ENCODE data around the gene YARS2.
A peak's percentile ranks its signal among the peaks of the same experiment; 100 is the strongest.
"Not testable (repeated sequence)": the region's sequence is repeated elsewhere in the genome, so short reads cannot be mapped to it uniquely, and the experiment has no call there.

The YARS2 gene

DNA sequence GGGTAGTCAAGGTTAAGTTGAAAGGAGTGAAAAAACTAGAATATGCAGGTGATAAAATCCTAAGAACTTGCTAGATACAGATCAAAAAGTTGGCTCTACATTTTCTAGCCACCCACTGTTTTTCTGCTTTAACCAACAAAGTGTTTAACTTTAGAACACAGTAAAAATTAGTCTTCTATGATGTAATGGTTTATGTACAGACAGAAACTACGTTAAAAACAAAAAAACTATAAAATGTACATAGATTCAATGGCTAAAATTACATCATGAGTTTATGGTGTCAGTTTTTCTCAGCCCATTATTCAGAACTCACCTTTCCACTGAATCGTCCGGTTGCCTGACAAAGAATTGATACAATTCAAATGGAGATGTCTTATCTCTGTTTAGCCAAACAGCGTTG, 2.1 kb downstream of the YARS2 start:
- DNase-seq = no peak

GRCh38 chr12:32743264-32743663, 12.4 kb downstream of the YARS2 start:
- DNase-seq = no peak

GRCh38 chr12:32742133-32742532, 13.6 kb downstream of the YARS2 start:
- DNase-seq = no peak

GRCh38 chr12:32739279-32739678, 16.4 kb downstream of the YARS2 start:
- DNase-seq = no peak

- DNase-seq = peak in 3 of 56 donors; percentile 8 to 16 (median 15)
Measured at GRCh38 chr12:32737715-32738114, 18.0 kb downstream of the YARS2 start.

GRCh38 chr12:32736445-32736844, 19.3 kb downstream of the YARS2 start:
- DNase-seq = no peak

- DNase-seq = no peak
Measured at GRCh38 chr12:32734952-32735351, 20.7 kb downstream of the YARS2 start.

DNA sequence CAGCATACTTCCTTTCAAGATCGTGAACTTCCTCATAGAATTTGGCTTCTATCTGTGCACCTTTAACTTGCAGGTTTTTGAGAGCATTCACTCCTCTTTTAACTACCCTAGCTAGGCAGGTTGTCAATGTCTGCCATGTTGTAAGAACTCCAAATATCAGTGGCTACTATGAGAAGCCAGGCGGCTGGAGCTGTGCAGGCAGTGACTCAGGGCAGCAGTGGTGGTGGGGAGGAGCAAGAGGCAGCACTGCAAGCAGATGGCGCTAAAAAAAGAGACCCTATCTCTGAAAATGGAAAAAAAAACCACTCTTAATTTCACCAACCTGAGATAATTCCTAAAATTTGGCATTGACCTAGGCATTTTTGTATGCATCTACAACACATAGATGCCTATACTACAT, 28.5 kb downstream of the YARS2 start:
- no peak for DNase-seq

DNA sequence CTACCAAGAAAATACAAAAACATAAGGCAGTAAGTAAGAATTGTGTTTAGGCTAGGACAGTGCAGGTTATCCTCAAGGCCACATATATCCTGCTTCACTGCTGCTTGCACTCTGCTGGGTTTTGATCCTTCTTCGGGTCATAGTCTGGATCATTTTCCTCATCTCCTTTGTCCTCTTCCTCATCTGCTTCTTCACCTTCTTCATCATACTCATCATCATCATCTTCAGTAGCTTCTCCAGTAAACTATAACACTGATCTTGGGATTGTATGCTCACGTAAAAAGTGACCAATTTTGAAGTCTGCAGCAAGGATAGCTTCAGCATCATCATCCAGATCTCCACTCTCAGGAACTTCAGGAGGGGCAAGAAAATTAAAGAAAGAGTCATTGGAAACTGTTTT, 29.4 kb downstream of the YARS2 start:
- DNase-seq = no peak

GRCh38 chr12:32725308-32725707, 30.4 kb downstream of the YARS2 start:
- not testable (repeated sequence) for DNase-seq

DNA sequence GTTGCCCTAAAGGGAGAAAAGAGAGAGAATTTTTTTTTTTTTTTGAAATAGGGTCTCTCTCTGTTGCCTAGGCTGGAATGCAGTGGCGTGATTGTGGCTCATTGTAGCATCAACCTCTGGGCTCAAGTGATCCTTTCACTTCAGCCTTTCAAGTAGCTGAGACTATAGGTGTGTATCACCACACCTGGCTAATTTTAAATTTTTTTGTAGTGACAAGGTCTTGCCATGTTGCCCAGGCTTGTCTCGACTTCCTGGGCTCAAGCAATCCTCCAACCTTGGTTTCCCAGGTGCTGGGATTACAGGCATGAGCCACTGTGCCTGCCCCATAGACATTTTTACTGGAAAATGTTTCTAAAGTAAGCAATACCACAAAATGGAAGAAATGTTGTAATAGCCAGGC, 36.8 kb downstream of the YARS2 start:
- no peak for DNase-seq

GRCh38 chr12:32714772-32715171, 40.9 kb downstream of the YARS2 start:
- no peak for DNase-seq

DNA sequence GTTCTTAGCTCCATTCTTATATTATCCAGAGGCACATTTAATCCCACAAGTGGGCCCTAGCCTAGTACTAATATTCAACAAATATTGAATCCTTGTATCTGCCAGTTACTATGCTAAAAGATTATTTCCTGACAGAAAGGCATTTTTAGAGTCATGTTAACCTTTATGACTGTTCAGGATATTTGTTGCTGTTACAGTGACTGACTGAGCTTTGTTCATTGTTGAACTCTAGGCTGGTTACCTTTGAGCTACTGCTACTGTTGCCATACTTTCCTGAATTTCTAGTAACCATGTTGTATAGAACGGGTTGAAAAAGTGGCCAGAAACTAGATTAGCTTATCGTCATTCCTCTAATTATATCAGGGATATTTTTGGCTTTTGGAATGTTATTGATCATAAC, 46.8 kb downstream of the YARS2 start:
- DNase-seq = no peak

DNA sequence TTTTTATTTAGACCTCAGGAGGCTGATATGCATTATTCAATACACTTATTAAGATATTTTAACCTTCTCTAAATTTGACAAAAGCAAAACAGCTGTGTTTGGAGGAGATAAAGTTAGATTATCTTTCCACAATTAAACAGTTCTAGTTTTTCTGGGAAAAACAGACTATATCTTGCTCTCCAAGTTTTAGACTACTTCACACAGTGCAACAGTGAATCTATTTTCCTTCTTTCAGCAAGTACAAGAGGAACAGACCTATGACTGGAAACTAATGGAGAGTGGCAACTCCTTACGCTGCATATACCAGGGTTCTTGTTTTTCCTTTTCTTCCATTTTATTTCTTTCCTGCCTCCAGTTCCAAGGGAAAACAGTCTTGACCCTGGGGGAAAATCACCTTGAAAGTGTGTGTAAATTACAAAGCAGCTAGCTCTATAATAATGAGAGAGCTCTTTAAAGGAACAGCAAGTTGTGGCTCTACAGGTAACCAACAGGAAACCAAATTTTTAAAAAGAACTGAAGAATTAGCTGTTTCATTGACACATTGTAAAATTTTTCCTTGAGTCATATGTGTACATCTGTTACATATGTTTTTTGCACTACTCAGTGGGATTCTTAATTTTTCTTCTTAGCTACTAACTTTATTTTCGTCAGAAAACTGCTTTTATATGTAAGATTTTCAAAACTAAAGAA, 49.2 kb downstream of the YARS2 start:
- no peak for DNase-seq

DNA sequence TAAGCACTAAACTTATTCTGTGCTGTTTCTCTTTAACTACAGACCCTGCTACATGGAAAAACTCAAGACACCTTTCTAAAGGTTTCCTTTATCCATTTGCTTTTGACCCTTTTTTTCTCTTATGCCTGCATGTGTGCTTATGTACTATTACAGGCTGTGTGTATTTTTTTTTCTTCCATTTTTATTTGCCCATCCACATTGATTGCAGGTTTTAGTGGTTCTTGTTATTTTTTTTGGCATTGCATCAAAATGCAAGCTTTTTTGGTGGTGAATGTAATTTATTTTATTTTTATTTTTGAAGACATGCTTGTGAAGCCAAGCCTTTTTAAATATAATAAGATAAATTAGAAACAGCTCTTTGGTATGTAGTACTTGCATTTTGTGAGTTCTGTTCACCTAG, 49.9 kb downstream of the YARS2 start:
- no peak for DNase-seq

DNA sequence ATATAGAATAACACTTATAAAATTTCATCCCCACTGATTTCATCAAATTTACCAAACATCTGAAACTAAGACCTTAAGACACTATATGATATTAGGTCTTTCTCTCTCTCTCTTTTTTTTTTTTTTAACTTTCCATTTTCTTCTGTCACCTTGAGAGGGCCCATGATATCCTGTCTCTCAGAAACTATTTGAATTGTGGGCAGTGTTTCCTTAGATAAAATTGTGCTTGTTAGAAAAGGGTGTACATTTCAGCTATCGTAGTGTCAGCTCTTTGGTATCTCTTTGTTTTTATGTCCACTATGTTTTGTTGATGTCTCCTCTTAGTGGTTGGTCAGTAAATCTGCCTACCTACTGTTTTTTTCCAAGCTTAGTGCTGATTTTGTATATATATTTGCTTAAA, 52.8 kb downstream of the YARS2 start:
- no peak for DNase-seq

GRCh38 chr12:32702473-32702872, 53.2 kb downstream of the YARS2 start:
- no peak for DNase-seq

GRCh38 chr12:32699437-32699836, 56.3 kb downstream of the YARS2 start:
- DNase-seq = not testable (repeated sequence)

- DNase-seq = no peak
Measured at GRCh38 chr12:32698285-32698684, 57.4 kb downstream of the YARS2 start.

DNA sequence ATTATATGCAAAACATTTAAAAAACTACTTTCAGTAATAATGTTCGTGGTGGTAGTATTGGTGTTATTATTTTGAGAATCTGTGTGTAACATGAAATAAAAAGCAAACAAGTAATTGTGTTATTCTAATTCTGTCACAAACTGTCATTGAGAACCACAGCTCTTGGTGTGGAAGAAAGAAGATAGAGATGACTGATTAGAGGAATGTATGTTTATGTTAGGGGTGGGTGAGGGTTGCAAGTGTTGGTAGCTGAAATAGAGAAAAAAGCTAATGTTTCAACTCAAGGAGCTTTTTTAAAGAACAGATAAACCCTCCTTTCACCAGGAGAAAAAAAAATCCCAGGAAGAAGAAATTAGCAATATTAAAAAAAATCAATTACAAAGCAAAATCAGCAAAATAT, 58.3 kb downstream of the YARS2 start:
- no peak for DNase-seq
